Trophoblast cell (in vitro differentiated cells and primary cell): ENCODE results near the gene ATG9A. TPM values are rescaled to one million over a fixed set of nuclear protein-coding genes. Genes with fewer than 3 reads are reported as not detected.

Experiments
- DNase-seq, 2 donors: peaks; one replicate each; pipeline ENCODE4 v3.0.0-alpha.2; 2016
- H2AFZ ChIP-seq: 2 replicates; pipeline ENCODE4 v1.6.1; 2013; ENCODE audit warnings: low read length, moderate library complexity, mild to moderate bottlenecking; ENCODE audit not compliant: insufficient read depth, poor library complexity
- H2AK5ac ChIP-seq: 2 replicates; pipeline ENCODE4 v1.6.1; 2013; ENCODE audit warnings: mild to moderate bottlenecking, low read length
- H2BK120ac ChIP-seq: 2 replicates; pipeline ENCODE4 v1.6.1; 2013; ENCODE audit warnings: low read length, mild to moderate bottlenecking, moderate library complexity; ENCODE audit not compliant: insufficient read depth, poor library complexity
- H2BK12ac ChIP-seq: 2 replicates; pipeline ENCODE4 v1.6.1; 2013; ENCODE audit warnings: mild to moderate bottlenecking, low read length, moderate library complexity
- H2BK5ac ChIP-seq: 2 replicates; pipeline ENCODE4 v1.6.1; 2013; ENCODE audit warnings: low read length, low read depth, moderate library complexity, mild to moderate bottlenecking; ENCODE audit not compliant: poor library complexity
- H3K14ac ChIP-seq: 2 replicates; pipeline ENCODE4 v1.6.1; 2013; ENCODE audit warnings: mild to moderate bottlenecking, low read length
- H3K18ac ChIP-seq: 2 replicates; pipeline ENCODE4 v1.6.1; 2013; ENCODE audit warnings: mild to moderate bottlenecking, low read length
- H3K23ac ChIP-seq: 2 replicates; pipeline ENCODE4 v1.6.1; 2013; ENCODE audit warnings: low read length
- H3K27ac ChIP-seq: 2 replicates; pipeline ENCODE4 v1.5.1; 2013; ENCODE audit warnings: low read depth, mild to moderate bottlenecking, inconsistent platforms, low read length, moderate library complexity
- H3K27me3 ChIP-seq: 2 replicates; pipeline ENCODE4 v1.6.1; 2013; ENCODE audit warnings: inconsistent platforms, mild to moderate bottlenecking, low read length, moderate library complexity; ENCODE audit not compliant: insufficient read depth
- H3K36me3 ChIP-seq, 2 experiments: 1 replicate in 1 of 2; 2 replicates in 1 of 2; pipeline ENCODE4 v1.6.1; 2013; ENCODE audit warnings: low read length in 2 of 2, mild to moderate bottlenecking in 2 of 2, moderate library complexity in 1 of 2; ENCODE audit not compliant: insufficient read depth in 2 of 2, control insufficient read depth in 1 of 2
- H3K4ac ChIP-seq: 2 replicates; pipeline ENCODE4 v1.6.1; 2013; ENCODE audit warnings: low read depth, mild to moderate bottlenecking, low read length, moderate library complexity
- H3K4me1 ChIP-seq, 2 experiments: 1 replicate in 1 of 2; 2 replicates in 1 of 2; pipeline ENCODE4 v1.6.1; 2013; ENCODE audit warnings: low read length in 2 of 2, mild to moderate bottlenecking in 2 of 2, moderate library complexity in 1 of 2; ENCODE audit not compliant: insufficient read depth in 2 of 2, control insufficient read depth in 1 of 2
- H3K4me2 ChIP-seq: 2 replicates; pipeline ENCODE4 v1.6.1; 2013; ENCODE audit warnings: inconsistent platforms, mild to moderate bottlenecking, low read length, moderate library complexity
- H3K4me3 ChIP-seq: 2 replicates; pipeline ENCODE4 v1.5.1; 2013; ENCODE audit warnings: mild to moderate bottlenecking, low read depth, low read length, inconsistent platforms
- H3K79me1 ChIP-seq: one replicate; pipeline ENCODE4 v1.6.1; 2013; ENCODE audit warnings: low read length
- H3K79me2 ChIP-seq: 2 replicates; pipeline ENCODE4 v1.6.1; 2013; ENCODE audit warnings: low read length, mild to moderate bottlenecking; ENCODE audit not compliant: control insufficient read depth, insufficient read depth, poor library complexity
- H3K9ac ChIP-seq: 2 replicates; pipeline ENCODE4 v1.6.1; 2013; ENCODE audit warnings: mild to moderate bottlenecking, low read length
- H3K9me3 ChIP-seq: 2 replicates; pipeline ENCODE4 v1.6.1; 2013; ENCODE audit warnings: low read depth, mild to moderate bottlenecking, control low read depth, inconsistent platforms, low read length; ENCODE audit not compliant: insufficient read depth
- H4K12ac ChIP-seq: 2 replicates; pipeline ENCODE4 v1.6.1; 2013; ENCODE audit warnings: low read depth, mild to moderate bottlenecking, low read length, moderate library complexity
- H4K8ac ChIP-seq: 2 replicates; pipeline ENCODE4 v1.6.1; 2013; ENCODE audit warnings: low read depth, mild to moderate bottlenecking, low read length, moderate library complexity
- H4K91ac ChIP-seq: one replicate; pipeline ENCODE4 v1.6.1; 2013; ENCODE audit warnings: low read depth, mild to moderate bottlenecking, low read length, moderate library complexity
- WGBS: extraction: QIAGEN DNeasy Blood & Tissue Kit; methylation state at CpG from one replicate; pipeline ENCODE4 v1.1.7; 2013; ENCODE audit warnings: missing lambda C conversion rate; ENCODE audit not compliant: insufficient read length, insufficient coverage; ENCODE audit errors: extremely low coverage; 5-methylcytosine and 5-hydroxymethylcytosine counted together
- polyA plus RNA-seq: library from polyadenylated mRNA; stranded (reverse); fragments of 200-250 nt; gene quantifications from 2 replicates; pipeline ENCODE4 v1.2.3, GENCODE V29; 2013

The ATG9A gene
- polyA plus RNA-seq: 46.6 and 49.9 TPM in 2 replicates

- no peak within 1 kb of the TSS for H3K23ac ChIP-seq
- H4K91ac ChIP-seq: peak within 1 kb of the TSS; percentile 88
- peak within 1 kb of the TSS; percentile 89 for H3K9ac ChIP-seq
- peaks cover 11% of the 10 kb centered on the region for H3K79me2 ChIP-seq
- peak within 1 kb of the TSS; percentile 88 for H3K14ac ChIP-seq
- WGBS: no CpG with 5 or more reads among the region's 80 CpGs
- peaks cover 31 to 42% of the 10 kb centered on the region in 2 experiments for H3K36me3 ChIP-seq
- H3K18ac ChIP-seq: peak within 1 kb of the TSS; percentile 90
- peak within 1 kb of the TSS; percentile 94 for H4K8ac ChIP-seq
- peak within 1 kb of the TSS; percentile 59 for H2BK12ac ChIP-seq
- DNase-seq: peak; percentile 100
- H3K79me1 ChIP-seq: peaks cover 9% of the 10 kb centered on the region
- peaks cover 5 to 12% of the 10 kb centered on the region in 2 experiments for H3K4me1 ChIP-seq
- H2AK5ac ChIP-seq: peak within 1 kb of the TSS; percentile 65
- peak within 1 kb of the TSS; percentile 90 for H3K27ac ChIP-seq
- H4K12ac ChIP-seq: peak within 1 kb of the TSS; percentile 90
- H3K4me2 ChIP-seq: peak within 1 kb of the TSS; percentile 82
- peak within 1 kb of the TSS; percentile 79 for H2BK120ac ChIP-seq
- H3K9me3 ChIP-seq: peaks cover 2% of the 10 kb centered on the region
- H3K4ac ChIP-seq: peak within 1 kb of the TSS; percentile 95
- H2BK5ac ChIP-seq: peak within 1 kb of the TSS; percentile 79
- peak within 1 kb of the TSS; percentile 19 for H2AFZ ChIP-seq
- peak within 1 kb of the TSS; percentile 83 for H3K4me3 ChIP-seq
- no peaks in the 10 kb centered on the region for H3K27me3 ChIP-seq
Measured at GRCh38 chr2:219229305-219230058, at the start of gene ATG9A, which contains the start of gene ANKZF1. Gene ATG9A (minus strand): TSS chr2:219229636. CDS start chr2:219228024, 1,612 bp downstream. Gene ANKZF1 (plus strand): TSS chr2:219229806. CDS start chr2:219230258, 452 bp downstream.

DNA sequence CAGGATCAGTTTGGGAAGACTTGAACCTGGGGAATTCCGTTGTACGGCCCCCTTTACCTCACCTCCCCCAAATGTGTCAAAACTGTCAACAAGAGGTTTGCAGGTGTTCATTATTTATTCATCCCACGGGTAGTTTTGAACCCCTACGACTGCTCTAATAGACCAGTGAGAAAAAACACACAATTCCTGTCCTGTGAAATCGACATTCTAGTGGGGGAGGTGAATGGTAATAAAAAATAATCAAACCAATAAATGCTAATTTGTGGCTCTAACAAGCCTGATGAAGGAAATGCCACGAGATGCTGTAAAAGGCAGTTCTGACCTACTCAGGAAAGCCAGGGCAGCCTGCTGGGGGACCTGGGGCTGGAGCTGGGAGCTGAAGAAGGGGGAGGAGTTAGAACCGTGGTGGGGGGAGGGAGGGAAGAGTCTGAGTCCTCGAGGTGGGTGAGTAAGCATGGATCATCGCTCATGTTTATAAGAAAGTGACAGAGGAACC lies 49.3 kb upstream of the ATG9A start:
- no CpG with 5 or more reads among the region's 9 CpGs for WGBS

GRCh38 chr2:219277703-219278654 lies 48.5 kb upstream of the ATG9A start:
- WGBS: no CpG with 5 or more reads among the region's 25 CpGs
- peak; percentile 74 to 94 for DNase-seq
- Histone ChIP-seq H3K9ac (no peak overlapping the region), H3K14ac (peak overlapping the region; percentile 5), H3K79me2 (peaks cover 8% of the 10 kb centered on the region), H3K4me1 (peaks cover 23 to 28% of the 10 kb centered on the region in 2 experiments), H3K36me3 (peaks cover 20% of the 10 kb centered on the region in 2 experiments), H4K12ac (peak overlapping the region; percentile 22), H2AFZ (peak overlapping the region; percentile 13), H2BK12ac (peak overlapping the region; percentile 19), H3K79me1 (peaks cover 27% of the 10 kb centered on the region), H3K4me3 (no peak overlapping the region), H3K4me2 (peak overlapping the region; percentile 49), H3K27ac (peak overlapping the region; percentile 70), H4K8ac (peak overlapping the region; percentile 58), H2BK120ac (peak overlapping the region; percentile 52), H2AK5ac (peak overlapping the region; percentile 5), H3K23ac (no peak overlapping the region), H3K27me3 (no peaks in the 10 kb centered on the region), H3K18ac (no peak overlapping the region), H3K9me3 (no peaks in the 10 kb centered on the region), H2BK5ac (peak overlapping the region; percentile 11), H3K4ac (no peak overlapping the region), H4K91ac (peak overlapping the region; percentile 49)

More for the DNA sequence above, 49.3 kb upstream of the ATG9A start:
- DNase-seq: no peak
- Histone ChIP-seq H4K8ac (peak overlapping the region; percentile 11), H3K79me2 (peaks cover 8% of the 10 kb centered on the region), H3K4me1 (peaks cover 23 to 25% of the 10 kb centered on the region in 2 experiments), H3K9ac (no peak overlapping the region), H3K27me3 (no peaks in the 10 kb centered on the region), H2BK5ac (peak overlapping the region; percentile 7), H4K12ac (no peak overlapping the region), H3K4ac (no peak overlapping the region), H2AFZ (no peak overlapping the region), H3K27ac (peak overlapping the region; percentile 70), H3K14ac (peak overlapping the region; percentile 5), H3K79me1 (peaks cover 26% of the 10 kb centered on the region), H3K36me3 (peaks cover 26% of the 10 kb centered on the region in 2 experiments), H3K9me3 (no peaks in the 10 kb centered on the region), H3K4me3 (no peak overlapping the region), H3K4me2 (peak overlapping the region; percentile 46), H4K91ac (peak overlapping the region; percentile 49), H2AK5ac (peak overlapping the region; percentile 5), H2BK120ac (peak overlapping the region; percentile 37), H2BK12ac (peak overlapping the region; percentile 16), H3K23ac (no peak overlapping the region), H3K18ac (no peak overlapping the region)
